OCI-LY7 (cell line): ENCODE results near the gene B4GAT1.

Experiments used
- EZH2phosphoT487 ChIP-seq: fragments of 200-600 bp; sonication (generic); IDR thresholded peaks from 2 replicates; pipeline ENCODE4 v1.6.1; 2018; ENCODE audit warnings: low read depth, borderline replicate concordance, mild to moderate bottlenecking, mixed run types, antibody characterized with exemption, low read length, moderate library complexity, mixed read lengths
- TF ChIP-seq, protein P1 (sequence below): fragments of 200-600 bp; sonication (generic); conservative IDR thresholded peaks from 2 replicates; pipeline ENCODE4 v1.5.1; 2014; ENCODE audit warnings: mild to moderate bottlenecking, antibody characterized with exemption, low read length, moderate library complexity, mixed read lengths

DNA sequence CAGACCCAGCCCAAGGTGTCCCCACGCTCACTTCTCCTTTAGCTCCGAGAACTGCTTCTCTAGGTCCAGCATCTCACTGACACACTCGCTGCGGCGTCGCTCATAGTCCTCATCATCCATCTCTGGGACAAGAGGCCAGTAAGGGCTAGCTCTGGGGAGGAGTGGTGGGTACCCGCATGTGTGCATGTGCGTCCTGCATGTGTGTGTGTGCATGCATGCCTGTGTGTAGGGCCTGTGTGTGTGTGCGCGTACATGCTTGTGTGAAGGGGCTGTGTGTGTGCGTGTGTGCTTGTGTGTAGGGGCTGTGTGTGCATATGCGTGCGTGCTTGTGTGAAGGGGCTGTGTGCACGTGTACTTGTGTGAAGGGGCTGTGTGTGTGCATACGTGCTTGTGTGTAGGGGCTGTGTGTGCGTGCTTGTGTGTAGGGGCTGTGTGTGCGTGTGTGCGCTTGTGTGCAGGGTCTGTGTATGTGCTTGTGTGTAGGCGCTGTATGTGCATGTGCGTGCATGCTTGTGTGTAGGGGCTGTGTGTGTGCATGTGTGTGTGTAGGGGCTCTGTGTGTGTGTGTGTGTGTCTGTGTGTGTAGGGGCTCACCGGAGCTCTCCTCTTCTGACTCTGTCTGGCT, 5.8 kb downstream of the B4GAT1 start:
- no peak for TF ChIP-seq EZH2phosphoT487
- TF ChIP-seq, protein P1, sequence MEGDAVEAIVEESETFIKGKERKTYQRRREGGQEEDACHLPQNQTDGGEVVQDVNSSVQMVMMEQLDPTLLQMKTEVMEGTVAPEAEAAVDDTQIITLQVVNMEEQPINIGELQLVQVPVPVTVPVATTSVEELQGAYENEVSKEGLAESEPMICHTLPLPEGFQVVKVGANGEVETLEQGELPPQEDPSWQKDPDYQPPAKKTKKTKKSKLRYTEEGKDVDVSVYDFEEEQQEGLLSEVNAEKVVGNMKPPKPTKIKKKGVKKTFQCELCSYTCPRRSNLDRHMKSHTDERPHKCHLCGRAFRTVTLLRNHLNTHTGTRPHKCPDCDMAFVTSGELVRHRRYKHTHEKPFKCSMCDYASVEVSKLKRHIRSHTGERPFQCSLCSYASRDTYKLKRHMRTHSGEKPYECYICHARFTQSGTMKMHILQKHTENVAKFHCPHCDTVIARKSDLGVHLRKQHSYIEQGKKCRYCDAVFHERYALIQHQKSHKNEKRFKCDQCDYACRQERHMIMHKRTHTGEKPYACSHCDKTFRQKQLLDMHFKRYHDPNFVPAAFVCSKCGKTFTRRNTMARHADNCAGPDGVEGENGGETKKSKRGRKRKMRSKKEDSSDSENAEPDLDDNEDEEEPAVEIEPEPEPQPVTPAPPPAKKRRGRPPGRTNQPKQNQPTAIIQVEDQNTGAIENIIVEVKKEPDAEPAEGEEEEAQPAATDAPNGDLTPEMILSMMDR: no peak
